ENCODE results near the gene ZNF407.

DNA sequence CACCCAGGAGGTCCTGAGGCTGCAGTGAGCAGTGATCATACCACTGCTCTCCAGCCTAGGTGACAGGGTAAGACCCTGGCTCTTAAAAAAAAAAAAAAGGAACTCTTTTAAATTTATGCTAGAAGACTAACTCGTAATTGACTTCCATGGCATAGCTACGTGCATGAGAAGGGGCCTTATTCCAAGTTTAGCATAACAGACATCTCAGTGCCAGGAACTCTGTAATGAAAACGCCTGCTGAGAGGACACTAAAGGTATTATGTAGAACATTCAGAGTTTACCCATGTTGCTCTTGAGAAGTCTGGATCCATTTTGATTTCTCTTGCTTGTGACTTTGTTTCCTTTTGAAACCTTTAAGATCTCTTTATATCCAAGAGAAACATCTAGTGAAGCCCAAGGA, 276.0 kb downstream of the ZNF407 start:
- TF ChIP-seq, protein P1, sequence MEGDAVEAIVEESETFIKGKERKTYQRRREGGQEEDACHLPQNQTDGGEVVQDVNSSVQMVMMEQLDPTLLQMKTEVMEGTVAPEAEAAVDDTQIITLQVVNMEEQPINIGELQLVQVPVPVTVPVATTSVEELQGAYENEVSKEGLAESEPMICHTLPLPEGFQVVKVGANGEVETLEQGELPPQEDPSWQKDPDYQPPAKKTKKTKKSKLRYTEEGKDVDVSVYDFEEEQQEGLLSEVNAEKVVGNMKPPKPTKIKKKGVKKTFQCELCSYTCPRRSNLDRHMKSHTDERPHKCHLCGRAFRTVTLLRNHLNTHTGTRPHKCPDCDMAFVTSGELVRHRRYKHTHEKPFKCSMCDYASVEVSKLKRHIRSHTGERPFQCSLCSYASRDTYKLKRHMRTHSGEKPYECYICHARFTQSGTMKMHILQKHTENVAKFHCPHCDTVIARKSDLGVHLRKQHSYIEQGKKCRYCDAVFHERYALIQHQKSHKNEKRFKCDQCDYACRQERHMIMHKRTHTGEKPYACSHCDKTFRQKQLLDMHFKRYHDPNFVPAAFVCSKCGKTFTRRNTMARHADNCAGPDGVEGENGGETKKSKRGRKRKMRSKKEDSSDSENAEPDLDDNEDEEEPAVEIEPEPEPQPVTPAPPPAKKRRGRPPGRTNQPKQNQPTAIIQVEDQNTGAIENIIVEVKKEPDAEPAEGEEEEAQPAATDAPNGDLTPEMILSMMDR (IDR thresholded peaks at IDR 0.05; ENCODE audit: low read depth, low read length, poor library complexity, severe bottlenecking), result no peak
- no peak for TF ChIP-seq EZH2phosphoT487 (IDR thresholded peaks at IDR 0.05; ENCODE audit: borderline replicate concordance, low read length)
